Measurements from ENCODE around the gene FAM53B.

The FAM53B gene

DNA sequence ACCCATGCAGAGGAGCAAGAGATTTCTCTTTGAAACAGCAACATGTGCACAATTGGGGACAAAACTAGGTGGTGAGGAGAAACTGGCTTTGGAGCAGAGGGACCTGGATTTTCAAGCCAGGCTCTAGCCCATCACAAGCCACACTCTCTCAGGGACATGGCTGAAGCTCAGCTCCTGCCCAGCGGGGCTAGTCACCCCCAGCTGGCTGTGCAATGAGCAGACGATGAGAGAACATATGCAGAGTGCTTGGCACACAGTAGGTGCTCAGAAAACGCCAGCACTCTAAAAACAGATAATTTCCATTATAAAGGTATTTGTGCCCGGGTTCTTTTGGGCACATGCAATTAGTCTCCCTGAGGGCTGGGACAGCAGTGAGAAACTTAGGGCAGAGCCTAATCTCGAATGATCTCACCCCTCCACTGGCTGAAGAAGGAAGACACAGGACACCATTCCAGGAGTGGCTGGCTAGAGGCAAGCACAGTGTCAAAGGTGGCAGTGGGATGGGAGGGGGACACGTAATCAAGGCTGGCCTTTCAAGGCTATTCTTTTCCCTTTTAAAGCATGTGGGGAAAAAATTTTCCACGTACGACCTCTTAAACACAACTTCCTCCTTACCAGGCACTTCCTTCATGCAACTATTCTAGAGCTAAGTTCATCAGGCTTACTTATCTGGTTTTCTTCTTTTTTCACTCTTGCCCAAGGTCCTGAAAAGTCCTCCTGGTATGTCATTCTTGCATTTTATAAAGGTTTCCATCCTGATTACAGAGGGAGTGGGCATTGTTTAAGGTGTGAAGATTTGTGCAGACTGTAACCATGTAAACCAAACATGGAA, 15.1 kb downstream of the FAM53B start:
- DNase-seq (ENCODE audit: low read depth in 3 of 3, low spot score in 1 of 3): no peak

DNA sequence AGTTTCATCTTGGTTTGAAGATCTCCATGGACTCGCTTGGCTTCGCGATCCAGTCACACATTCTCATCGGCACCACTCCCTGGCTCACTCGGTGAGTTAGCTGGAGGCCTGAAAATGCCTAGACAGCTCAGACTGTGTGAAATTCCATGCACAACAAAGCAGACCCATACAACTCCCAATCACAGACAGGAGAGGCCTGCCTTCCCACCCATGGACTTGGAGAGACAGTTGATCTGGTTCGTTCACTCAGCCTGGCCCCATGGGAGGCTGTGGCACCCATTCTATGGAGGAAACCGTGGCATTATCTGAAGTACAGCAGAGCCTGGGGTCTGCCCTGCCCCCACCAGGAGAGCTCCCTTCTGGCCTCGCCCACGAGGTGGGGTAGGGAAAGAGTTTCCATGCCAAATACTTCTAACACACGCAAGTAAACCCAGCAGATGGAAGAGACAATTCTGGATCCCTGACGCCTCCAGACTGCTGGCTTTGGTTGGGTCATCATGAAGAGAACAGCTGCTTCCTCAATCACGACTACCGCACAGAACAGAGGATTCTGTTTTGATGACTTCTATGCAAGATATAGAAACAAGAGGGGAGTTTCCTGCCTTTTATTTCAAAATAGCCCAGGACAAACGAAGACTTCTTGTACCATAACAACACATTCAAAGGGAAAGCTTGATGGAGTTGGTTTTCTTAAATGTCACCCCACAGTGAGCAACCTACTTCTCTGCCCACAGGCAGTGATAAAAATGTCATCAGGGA, 15.9 kb downstream of the FAM53B start:
- DNase-seq (ENCODE audit: low read depth in 3 of 3, low spot score in 1 of 3): no peak

DNA sequence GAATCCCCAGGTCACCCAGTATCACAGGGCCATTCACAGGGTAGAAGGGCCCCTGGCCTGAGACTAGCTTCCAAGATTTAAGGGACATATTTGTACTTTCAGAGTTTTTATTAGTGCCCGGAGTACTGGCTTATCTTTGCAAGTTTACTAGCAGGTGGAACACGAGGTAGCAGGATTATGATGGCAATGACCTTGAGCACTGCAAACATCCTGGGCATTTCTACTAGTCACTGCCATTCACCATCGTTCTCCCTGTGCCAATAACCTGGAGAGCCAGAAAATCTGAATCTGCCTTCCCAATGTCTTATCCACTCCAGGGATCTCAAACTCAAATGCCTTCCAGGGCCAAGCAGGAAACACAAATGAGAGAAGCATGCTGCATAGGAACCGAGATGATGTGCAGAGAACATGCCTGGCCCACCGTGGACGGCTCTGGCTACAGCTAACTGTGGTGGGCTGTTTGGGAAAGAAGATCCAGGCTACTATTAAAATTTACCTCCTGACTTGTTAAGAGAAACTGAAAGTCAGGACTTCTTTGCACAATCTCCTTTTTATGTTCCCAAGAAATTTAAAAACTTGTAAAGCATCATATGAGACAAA, 16.7 kb downstream of the FAM53B start:
- DNase-seq (ENCODE audit: low read depth in 3 of 3, low spot score in 1 of 3): no peak

DNA sequence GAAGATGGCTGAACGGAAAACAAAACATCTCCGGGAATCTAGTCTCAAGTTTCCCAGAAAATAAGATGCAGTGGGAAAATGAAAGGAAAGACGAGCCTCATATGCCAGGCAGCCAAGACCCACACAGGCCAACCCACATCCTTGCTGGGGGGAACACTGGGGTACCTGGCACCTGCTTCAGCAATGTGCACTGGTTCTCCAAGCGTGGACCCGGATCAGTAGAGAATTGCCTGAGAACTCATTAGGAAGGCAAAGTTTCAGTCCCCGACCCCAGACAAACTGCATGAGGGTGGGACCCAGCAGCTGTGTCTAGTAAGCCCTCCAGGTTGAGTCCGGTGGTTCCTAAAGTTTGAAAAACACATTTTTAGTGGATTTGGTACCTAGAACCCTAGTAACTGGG, 18.4 kb downstream of the FAM53B start:
- no peak for DNase-seq (ENCODE audit: low read depth in 3 of 3, low spot score in 1 of 3)

DNA sequence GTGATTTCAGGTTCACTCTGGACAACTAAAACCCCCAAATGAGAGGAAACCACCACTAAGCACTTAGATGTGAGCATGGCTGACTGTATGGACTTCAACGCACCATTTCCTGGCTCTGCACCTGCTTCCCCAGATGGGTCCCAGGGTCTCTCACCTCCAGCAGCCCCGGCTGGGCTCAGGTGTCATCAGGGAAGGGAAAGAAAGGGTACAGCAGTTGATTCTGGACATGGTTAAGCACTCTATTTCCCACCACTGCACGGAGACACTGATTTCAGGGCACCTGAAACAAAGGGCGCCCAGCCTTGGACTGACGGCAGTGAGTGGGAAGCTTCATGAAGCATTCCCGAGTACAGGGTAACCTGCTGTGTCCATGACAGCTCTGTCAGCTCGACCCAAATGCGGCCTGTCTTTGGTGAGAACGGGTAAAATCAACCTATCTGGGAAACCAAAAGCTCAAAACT, 19.0 kb downstream of the FAM53B start:
- no peak for DNase-seq (ENCODE audit: low read depth in 3 of 3, low spot score in 1 of 3)

DNA sequence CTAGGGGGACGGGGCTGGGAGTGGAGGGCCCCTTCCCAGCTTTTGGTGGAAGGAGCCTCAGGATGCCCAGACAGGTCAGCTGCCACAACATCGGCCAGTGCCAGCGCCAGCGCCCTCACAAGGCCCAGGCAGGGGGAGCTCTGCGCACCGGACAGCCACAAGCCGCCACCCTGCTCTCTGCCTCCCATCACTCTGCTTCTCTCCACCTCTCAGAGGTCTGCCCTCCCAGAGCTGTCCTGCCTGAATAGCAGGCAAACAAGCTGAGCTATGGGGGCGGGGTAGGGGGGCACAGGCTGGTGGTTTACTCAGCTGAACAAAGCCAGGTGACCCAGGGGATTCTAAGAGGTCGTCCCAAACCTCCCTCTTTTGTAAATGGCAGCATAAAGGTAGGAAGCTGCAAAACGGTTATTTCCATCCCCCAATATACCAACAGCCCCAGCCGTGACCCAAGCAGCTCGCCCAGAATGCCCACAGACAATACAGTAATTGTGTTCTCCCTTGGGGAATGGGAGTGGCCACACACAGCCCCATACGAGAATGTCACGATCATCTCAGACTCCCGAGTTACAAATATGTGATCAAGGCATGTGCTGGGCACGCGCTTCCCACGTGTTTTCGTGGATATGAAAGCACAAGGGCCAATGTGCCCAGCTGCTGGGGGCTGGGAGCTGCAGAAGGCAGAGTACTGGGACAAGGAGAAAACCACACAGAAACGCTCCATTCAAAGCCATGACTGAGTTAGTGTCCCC, 19.7 kb downstream of the FAM53B start:
- no peak for DNase-seq (ENCODE audit: low read depth in 3 of 3, low spot score in 1 of 3)

DNA sequence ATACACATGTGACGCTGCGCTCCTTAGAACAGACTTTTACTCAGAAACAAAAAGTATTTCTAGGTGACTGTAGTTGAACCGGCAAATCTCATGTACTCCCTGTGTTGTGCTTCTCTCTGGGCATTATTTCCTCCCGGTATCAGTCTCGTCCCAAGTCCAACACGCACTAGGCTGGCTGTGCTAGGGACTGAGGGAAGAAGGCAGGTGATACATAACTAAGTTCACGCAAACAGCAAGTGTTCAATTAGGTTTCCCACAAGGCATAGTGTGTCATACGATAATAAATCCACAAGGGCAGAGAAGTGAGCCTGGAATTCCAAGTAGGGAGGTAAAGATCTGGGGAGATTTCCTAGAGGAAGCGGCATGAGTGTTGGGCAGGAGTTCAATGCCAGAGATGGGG, 20.4 kb downstream of the FAM53B start:
- no peak for DNase-seq (ENCODE audit: low read depth in 3 of 3, low spot score in 1 of 3)

DNA sequence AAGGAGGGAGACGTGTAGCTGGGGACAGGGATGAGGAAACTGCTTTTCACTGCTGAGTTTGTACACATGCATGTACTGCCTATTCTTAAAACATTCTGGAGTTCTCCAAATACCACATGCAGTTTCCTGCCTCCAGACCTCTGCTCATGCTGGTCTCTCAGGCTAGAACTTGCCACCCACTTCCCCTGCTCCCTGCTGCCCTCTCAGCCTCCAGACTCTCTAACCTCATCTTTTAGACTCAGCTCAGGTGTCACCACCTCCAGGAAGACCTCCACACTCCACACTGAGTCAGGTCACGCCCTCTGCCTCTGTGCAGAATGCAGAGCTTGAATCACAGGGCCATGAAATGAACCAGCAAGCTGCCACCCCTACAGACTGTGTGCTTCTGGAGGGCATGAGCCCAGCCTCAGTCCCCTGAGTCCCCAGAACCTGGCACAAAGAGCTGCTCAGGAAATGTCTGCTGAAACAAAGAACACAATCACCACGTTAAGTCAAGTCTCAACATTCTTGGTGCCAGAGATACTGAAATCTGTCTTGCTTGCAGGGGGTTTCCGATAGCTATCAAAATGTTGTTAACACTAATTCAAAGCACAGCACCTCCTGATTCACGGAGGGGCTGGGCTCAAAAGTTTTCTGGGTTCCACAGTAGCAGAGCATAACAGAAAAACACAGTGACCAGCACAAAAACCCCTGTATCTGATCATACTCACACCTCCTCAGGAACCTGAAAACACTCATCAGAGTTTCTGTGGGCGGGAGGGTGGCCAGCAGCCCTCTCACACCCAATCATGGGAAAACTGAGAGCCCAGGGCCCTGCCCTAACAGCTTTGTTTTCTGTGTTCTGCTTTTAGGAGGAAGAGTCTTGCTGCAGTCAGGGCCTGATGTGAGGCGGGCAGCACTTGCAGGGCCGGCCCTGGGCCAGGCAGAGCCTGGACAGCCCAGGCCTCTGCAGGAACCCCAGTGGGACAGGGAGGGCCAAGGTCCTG, 21.1 kb downstream of the FAM53B start:
- no peak for DNase-seq (ENCODE audit: low read depth in 3 of 3, low spot score in 1 of 3)

DNA sequence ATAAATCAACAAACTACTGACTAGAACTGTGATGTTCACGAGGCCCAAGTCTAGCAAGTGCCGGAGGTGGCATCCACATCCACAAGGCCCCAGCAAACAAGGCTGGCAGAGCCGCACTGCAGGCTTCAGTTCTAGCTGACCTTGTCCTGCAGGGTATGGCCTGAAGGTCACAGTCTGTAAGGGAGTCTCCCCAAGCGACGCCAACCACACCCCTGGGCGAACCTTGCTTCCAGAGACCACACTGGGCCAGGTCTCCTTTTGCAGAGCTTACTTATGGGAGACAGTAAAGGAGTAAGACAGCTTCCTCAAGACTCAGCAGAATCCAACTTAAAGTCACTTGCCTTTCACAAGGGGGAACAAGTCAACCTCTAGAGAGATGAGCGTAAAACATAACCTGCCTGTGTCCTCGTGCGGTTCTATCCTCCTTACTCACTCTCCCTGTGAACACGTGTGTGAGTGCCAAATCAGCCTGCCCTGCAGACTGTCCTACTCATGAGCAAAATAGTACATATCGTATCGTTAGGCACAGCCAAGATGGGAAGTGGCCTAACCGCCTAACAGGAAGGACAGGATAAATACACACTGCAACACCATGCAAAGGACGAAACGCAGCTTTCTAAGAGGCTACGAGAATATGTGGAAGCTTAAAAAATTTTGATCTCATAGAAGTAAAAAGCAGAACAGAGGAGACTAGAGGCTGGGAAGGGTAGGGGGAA, 22.7 kb downstream of the FAM53B start:
- DNase-seq (ENCODE audit: low read depth in 3 of 3, low spot score in 1 of 3): no peak

DNA sequence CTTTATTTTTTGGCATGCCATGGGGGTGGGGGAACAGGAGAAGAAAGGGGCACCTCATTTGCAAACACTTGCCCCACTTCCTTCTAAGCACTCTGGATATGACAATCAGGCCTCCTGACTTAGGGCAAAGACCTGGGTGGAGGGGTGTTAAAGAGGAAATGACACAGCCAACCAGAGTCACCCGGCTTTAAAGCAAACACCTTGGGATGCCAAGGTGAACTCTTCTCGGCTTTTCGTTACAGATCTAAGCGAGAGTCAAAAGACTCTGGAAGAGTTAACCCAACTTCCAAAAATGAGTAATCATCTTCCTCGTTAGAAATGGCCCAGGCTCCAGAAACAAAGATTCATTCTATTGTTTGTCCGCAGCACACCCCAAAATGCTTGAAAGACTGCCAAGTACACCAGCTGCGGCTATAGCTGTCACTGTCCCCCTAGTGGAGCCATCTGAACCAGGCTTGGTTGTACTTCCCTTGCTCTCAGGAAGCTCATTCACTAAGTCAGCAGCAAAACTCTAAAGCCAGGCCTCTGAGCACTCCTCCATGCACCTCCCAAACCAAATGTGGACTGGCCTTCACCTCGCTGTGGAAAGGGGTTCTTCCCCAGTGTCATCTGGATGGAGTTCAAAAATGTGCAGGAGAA, 24.8 kb downstream of the FAM53B start:
- peak in 2 of 3 donors; percentile 44 to 46 for DNase-seq (ENCODE audit: low read depth in 3 of 3, low spot score in 1 of 3)

DNA sequence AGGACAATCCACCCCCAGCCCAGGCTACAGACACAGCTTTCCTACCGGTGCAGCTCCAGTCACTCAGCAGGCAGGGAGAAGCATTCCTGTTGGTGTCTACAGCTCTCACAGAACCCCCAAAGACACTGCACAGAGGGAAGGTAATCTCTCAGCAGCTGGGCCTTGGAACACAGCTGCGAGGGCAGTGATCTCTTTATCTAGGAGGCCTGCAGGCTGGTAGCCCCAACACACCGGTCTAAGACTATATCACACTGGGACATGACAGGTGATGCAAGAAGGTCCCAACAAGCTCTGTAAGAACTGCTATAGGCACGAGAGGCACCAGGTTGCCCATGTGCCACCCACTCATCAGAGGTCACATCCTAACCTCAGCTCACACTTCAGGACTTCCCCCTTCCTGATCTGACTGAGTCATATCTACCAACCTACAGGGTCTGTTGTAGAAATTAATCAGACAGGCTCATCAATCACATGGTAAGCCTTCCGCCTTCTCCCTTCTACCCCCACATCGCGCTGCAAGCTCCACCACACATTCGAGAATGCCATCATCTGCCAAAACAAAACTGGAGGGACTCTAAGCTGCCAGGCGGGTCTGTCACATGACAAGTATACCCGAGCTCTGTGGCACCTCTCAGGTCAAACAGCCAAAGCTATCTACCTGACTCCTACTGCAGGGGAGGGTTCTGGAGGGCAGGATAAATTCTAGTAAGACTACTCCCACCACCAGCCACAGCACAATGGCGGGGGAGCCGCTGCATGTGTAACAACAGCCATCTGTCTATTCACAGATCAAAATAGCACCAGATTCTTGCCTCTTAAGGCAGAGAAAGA, 26.1 kb downstream of the FAM53B start:
- DNase-seq (ENCODE audit: low read depth in 3 of 3, low spot score in 1 of 3): peak; percentile 51 to 68 (median 62)

DNA sequence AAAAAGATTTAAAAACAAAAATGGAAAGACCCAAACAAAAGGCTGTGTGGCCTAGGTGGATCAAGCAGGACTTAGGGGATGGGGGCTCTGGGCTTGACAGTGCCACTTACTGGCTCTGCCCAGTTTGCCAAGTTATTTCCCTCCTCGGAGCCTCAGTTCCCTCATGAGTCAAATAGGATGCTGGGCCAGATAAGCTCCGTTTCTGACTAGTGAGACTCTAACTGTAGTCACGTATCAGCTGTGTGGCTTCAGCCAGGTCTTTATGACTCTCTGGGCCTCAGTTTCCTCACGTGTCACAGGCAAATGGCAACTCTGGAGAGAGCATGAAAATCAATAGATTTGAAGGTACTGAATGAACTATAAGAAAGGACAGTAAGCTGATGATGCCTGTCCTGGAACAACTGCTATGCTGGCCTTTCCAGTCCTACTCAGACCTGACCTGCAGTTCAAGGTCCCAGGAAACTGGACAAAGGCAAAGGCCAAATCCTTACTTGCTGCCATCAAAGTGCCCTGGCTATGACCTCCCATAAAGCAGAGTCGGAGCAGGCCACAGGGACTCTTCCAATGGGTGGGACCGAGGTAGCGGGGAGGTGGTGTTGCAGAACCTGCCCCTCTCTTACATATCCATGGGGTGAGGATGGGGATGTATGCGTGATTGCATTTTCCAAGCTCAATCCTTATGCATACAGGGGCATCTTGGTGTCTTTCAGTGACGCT, 27.0 kb downstream of the FAM53B start:
- DNase-seq (ENCODE audit: low read depth in 3 of 3, low spot score in 1 of 3): no peak

DNA sequence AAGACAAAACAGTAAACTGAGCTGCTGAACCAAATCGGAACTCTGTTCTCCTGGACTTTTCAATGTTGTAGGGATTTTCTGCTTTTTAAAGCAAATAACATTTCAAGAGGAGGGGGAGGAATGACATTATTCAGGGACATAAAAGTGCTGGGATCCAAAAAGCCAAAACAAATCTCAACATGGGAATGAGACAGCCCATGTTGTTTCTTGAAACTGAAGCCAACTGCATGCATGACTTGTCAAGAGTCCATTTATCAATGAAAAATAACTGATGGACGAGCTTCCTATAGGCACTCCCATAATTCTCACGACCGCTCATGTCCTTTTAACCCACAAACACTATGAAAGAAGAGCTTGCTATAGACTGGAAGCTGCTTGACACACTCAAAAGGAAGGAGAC, 27.8 kb downstream of the FAM53B start:
- DNase-seq (ENCODE audit: low read depth in 3 of 3, low spot score in 1 of 3): no peak

DNA sequence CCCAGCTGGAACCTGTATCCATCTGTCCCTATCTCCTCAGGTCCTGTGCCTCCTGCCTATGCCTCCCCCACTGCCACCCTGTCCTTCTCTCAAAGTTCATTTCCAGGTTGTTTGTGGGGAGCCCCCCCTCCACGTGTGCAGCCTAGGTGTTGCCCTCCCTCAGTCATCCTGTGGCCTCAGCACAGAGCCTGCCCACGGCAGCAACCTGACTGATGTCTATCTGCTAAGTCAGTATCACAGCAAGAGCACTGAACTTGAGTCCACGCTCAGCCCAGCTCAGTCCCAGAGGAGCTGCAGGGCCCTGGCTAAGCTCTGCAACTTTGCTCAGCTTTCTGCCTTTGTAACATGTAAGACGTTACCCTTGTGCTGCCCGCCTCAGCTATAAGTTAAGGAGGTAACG, 28.7 kb downstream of the FAM53B start:
- DNase-seq (ENCODE audit: low read depth in 3 of 3, low spot score in 1 of 3): no peak

DNA sequence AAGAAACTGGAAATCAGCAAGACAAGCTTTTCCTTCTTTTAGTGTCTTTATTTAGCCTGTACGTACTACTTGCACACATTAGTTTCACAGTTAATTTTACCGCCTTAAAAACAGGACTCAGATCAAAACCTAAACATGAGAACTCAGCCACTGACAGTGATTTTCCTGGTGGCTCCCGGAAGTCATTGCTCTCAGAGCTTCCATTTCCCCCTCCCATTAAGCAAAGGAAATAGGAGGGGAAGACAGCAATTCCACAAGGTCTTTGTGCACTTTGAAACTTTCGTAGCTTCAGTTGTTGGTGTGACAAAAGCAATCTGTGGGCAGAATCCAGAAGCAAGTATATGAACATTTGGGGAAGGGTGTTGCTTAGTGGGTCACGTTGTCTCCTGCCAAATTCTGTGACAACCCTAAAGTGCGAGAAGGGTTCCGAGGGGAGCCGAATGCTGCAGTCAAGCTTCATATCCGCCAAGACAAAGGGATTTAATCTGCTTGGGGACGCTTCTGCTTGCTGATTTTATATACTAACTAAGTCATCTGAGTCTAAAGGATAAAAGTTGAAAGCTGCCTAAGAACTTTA, 30.4 kb downstream of the FAM53B start:
- no peak for DNase-seq (ENCODE audit: low read depth in 3 of 3, low spot score in 1 of 3)

DNA sequence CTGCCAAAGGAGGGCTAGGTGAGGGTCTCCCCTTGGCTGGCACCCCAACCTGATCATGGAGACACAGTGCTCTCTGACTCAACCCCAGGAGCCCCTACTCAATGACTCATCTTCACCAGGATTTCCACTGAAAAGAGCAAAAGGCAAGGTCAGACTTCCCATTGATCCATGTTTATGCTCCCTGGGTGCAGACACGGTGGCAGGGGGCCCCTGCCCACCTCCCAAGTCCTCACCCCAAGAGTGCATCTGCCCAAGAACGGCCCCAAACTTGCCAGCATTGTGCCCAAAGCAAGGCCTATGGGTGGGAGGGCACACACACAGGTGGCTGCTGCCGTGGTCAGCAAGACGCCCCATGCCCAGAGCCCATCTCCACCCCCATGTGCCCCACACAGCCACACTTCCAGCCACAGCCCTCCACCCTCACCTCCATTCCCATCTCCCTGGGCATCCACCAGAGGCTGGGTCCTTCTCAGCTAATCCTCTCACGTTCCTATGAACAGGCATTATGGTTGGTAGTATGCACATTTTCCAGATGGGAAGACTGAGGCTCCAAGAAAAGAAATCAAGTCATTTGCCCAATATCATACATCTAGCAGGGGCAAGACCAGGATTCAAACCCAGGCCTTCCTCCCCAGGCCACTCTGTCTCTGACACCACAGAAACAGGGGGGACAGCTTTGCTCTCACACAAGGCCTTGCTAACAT, 31.3 kb downstream of the FAM53B start:
- no peak for DNase-seq (ENCODE audit: low read depth in 3 of 3, low spot score in 1 of 3)

DNA sequence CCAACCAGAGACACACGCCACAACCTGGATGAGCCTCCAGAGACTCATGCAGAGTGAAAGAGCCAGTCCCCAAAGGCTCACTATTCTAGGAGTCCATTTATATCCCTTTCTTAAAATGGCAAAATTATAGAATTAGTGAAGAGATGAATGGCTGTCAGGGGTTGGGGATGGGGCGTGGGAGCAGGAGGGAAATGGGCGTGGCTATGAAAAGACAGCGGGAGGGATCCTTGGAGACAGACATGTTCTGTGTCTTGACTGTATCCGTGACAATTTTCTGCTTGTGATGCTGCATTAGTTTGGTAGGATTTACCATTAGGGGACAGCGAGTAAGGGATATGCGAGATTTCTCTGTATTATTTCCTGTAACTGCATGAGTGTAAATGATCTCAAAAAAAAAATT, 33.0 kb downstream of the FAM53B start:
- DNase-seq (ENCODE audit: low read depth in 3 of 3, low spot score in 1 of 3): no peak

Data from stimulated activated CD4-positive, alpha-beta T cell treated with anti-CD3 and anti-CD28 coated beads, TNF-alpha, amount 100 ng/mL, for 1 hour (primary cell).